DND-41 (cell line): ENCODE data around the gene DYNC2I2.
A peak's percentile ranks its signal among the peaks of the same experiment; 100 is the strongest.

Experiments
- ATAC-seq: fragments of 200-7000 bp; cut with Tn5 transposase; 3 replicates; pipeline ENCODE4 v1.9.1; 2021; ENCODE audit warnings: low read depth; ENCODE audit not compliant: insufficient read depth
- DNase-seq: peaks from one replicate; pipeline ENCODE4 v3.0.0-alpha.2; 2020
- H2AFZ ChIP-seq: 2 replicates; pipeline ENCODE4 v1.6.0; 2012; ENCODE audit warnings: low read depth, low read length
- H3K27ac ChIP-seq: 2 replicates; pipeline ENCODE4 v1.5.1; 2012; ENCODE audit warnings: low read length, inconsistent platforms
- H3K27me3 ChIP-seq: fragments of 200-600 bp; sonication (generic); 2 replicates; pipeline ENCODE4 v1.6.0; 2012; ENCODE audit warnings: low read length, mild to moderate bottlenecking, inconsistent platforms; ENCODE audit not compliant: insufficient read depth, poor library complexity
- H3K36me3 ChIP-seq: 2 replicates; pipeline ENCODE4 v1.5.1; 2012; ENCODE audit warnings: low read length, inconsistent platforms; ENCODE audit not compliant: insufficient read depth
- H3K4me1 ChIP-seq: 2 replicates; pipeline ENCODE4 v1.5.1; 2012; ENCODE audit warnings: mild to moderate bottlenecking, low read length; ENCODE audit not compliant: insufficient read depth
- H3K4me2 ChIP-seq: 2 replicates; pipeline ENCODE4 v1.6.0; 2012; ENCODE audit warnings: mild to moderate bottlenecking, moderate library complexity, low read length, inconsistent platforms; ENCODE audit not compliant: insufficient read depth
- H3K4me3 ChIP-seq, 2 experiments: fragments of 200-600 bp in 1 of 2; shearing (Covaris generic) in 1 of 2; 2 replicates each; pipeline ENCODE4 v1.5.1; 2012 to 2016; ENCODE audit warnings: inconsistent platforms in 2 of 2, low read length in 2 of 2, mild to moderate bottlenecking in 2 of 2, low read depth in 1 of 2, moderate library complexity in 1 of 2
- H3K79me2 ChIP-seq: 2 replicates; pipeline ENCODE4 v1.6.0; 2012; ENCODE audit warnings: low read length, inconsistent platforms; ENCODE audit not compliant: insufficient read depth
- H3K9ac ChIP-seq: 2 replicates; pipeline ENCODE4 v1.6.0; 2012; ENCODE audit warnings: low read depth, mild to moderate bottlenecking, inconsistent platforms, low read length, moderate library complexity
- H3K9me3 ChIP-seq: 2 replicates; pipeline ENCODE4 v1.5.1; 2012; ENCODE audit warnings: low read length, moderate library complexity, mild to moderate bottlenecking, inconsistent platforms; ENCODE audit not compliant: insufficient read depth, severe bottlenecking
- H4K20me1 ChIP-seq: 2 replicates; pipeline ENCODE4 v1.6.0; 2012; ENCODE audit warnings: low read length; ENCODE audit not compliant: insufficient read depth
- CTCF ChIP-seq: IDR thresholded peaks from 2 replicates; pipeline ENCODE4 v1.5.1; 2012; ENCODE audit warnings: borderline replicate concordance, low read length, moderate library complexity, mild to moderate bottlenecking; ENCODE audit not compliant: poor library complexity, severe bottlenecking; ENCODE audit errors: extremely low read depth
- EZH2 ChIP-seq: IDR thresholded peaks from 3 replicates; pipeline ENCODE4 v1.6.1; 2012; ENCODE audit warnings: borderline replicate concordance, low read depth, mild to moderate bottlenecking, moderate library complexity, low read length, inconsistent platforms; ENCODE audit not compliant: severe bottlenecking

The DYNC2I2 gene

GRCh38 chr9:128629852-128630545 is 26.6 kb downstream of the DYNC2I2 start:
- no peaks in the 10 kb centered on the region for H3K27me3 ChIP-seq
- no peaks in the 10 kb centered on the region for H3K4me1 ChIP-seq
- no peak for DNase-seq
- no peak overlapping the region for H3K4me2 ChIP-seq
- no peaks in the 10 kb centered on the region for H3K79me2 ChIP-seq
- H4K20me1 ChIP-seq: peaks cover 6% of the 10 kb centered on the region; the same call in 1 of the 2 replicates
- no peak for ATAC-seq
- no peak for TF ChIP-seq CTCF
- peaks cover 94% of the 10 kb centered on the region for H3K36me3 ChIP-seq
- H2AFZ ChIP-seq: no peak overlapping the region
- H3K27ac ChIP-seq: 0 out of 2 replicates have a peak overlapping the region, but pooled peaks have one; percentile 32
- H3K9me3 ChIP-seq: no peaks in the 10 kb centered on the region
- no peak overlapping the region for H3K9ac ChIP-seq
- H3K4me3 ChIP-seq: no peak overlapping the region

GRCh38 chr9:128629136-128629535 is 27.5 kb downstream of the DYNC2I2 start:
- TF ChIP-seq CTCF (no peak), EZH2 (no peak)
- Histone ChIP-seq H3K36me3 (peaks cover 94% of the 10 kb centered on the region), H3K4me3 (no peak overlapping the region), H2AFZ (no peak overlapping the region), H4K20me1 (peaks cover 6% of the 10 kb centered on the region; the same call in 1 of the 2 replicates), H3K9me3 (no peaks in the 10 kb centered on the region), H3K79me2 (no peaks in the 10 kb centered on the region), H3K27ac (no peak overlapping the region), H3K9ac (no peak overlapping the region), H3K27me3 (no peaks in the 10 kb centered on the region), H3K4me1 (no peaks in the 10 kb centered on the region), H3K4me2 (no peak overlapping the region)
- no peak for ATAC-seq
- DNase-seq: no peak

GRCh38 chr9:128628471-128629048 is 28.1 kb downstream of the DYNC2I2 start:
- Histone ChIP-seq H3K4me3 (no peak overlapping the region), H3K36me3 (peaks cover 93% of the 10 kb centered on the region), H2AFZ (no peak overlapping the region), H3K4me2 (no peak overlapping the region), H3K4me1 (no peaks in the 10 kb centered on the region), H3K9ac (no peak overlapping the region), H3K27me3 (no peaks in the 10 kb centered on the region), H3K27ac (no peak overlapping the region), H3K9me3 (no peaks in the 10 kb centered on the region), H4K20me1 (peaks cover 6% of the 10 kb centered on the region; the same call in 1 of the 2 replicates), H3K79me2 (no peaks in the 10 kb centered on the region)
- TF ChIP-seq CTCF (no peak), EZH2 (no peak)
- ATAC-seq (peak; percentile 20; the same call in 2 of the 3 replicates), DNase-seq (no peak)
